Measurements from ENCODE around the gene MAPKAPK3.
A peak's percentile ranks its signal among the peaks of the same experiment; 100 is the strongest.
"Not testable (repeated sequence)": the region's sequence is repeated elsewhere in the genome, so short reads cannot be mapped to it uniquely, and the experiment has no call there.

Gene MAPKAPK3

DNA sequence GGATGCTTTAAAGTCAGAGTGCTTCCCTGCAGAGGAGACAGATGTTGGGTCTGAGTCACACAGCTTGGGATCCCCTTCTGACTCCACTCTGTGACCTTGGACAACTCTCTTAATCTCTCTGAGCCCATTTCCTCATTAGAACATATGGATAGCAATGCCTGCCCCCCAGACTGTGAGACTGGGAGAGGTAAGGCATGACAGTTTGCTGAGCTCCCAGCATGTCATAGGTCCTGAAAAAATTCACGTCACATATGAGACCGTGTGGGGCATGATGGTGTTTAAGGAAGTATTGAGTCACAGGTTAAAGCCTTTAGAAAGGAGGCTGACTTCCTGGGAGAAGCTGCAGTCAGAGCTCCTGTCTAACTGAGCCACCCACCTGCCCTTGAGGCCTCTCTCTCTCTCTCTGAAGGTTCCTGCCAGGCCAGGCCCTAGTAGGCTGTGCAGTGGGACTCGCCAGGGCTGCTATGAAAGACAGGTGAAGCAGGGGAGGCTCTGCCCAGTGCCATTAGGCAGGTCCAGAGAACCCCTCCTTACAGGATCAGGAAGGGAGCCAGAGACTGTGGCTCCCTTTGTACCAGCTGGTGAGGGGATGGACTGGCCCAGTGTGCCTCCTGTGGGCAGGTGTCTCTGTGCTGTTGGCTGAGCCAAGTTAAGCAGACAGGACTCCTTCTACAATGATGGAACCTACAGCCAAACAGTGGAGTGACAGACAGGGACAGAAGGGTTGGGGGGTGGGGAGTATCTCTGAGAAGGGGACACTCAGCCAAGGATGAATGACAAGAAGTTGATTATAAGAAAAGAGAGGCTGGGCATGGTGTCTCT, 38.3 kb downstream of the MAPKAPK3 start:
- no peak for FAIRE-seq
- DNase-seq (ENCODE audit: low spot score): no peak

- no peak for FAIRE-seq
These were observed 39.7 kb downstream of the MAPKAPK3 start for GRCh38 chr3:50656417-50657195.

GRCh38 chr3:50657407-50657806, 40.5 kb downstream of the MAPKAPK3 start:
- DNase-seq (ENCODE audit: low spot score): no peak
- FAIRE-seq: no peak

More at GRCh38 chr3:50656417-50657195, 39.7 kb downstream of the MAPKAPK3 start:
- no peak for DNase-seq (ENCODE audit: low spot score)

- peak; percentile 35 for FAIRE-seq
- no peak for DNase-seq (ENCODE audit: low spot score)
These were observed 40.9 kb downstream of the MAPKAPK3 start for GRCh38 chr3:50657816-50658215.

- FAIRE-seq (no peak), DNase-seq (ENCODE audit: low spot score) (no peak)
These were observed 41.5 kb downstream of the MAPKAPK3 start for GRCh38 chr3:50658416-50658815.

DNA sequence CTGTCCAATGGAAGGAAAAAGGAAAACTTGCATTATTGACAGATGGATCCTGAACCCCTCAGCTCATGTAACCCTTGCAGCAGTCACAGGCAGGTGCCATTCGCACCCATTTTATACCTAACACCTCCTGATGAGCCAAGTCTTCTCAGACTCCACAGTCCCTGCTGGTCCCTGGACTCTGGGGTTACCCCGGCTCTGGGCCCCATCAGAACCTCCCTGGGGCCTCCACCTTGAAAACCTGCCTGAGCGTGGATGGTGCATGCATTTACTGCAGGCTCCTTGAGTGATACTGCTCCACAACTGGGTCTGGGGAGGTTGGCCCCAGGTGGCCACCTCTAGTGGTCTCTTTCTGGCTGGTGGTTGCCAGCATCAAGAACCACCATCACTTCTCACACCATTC, 41.9 kb downstream of the MAPKAPK3 start:
- no peak for DNase-seq (ENCODE audit: low spot score)

DNA sequence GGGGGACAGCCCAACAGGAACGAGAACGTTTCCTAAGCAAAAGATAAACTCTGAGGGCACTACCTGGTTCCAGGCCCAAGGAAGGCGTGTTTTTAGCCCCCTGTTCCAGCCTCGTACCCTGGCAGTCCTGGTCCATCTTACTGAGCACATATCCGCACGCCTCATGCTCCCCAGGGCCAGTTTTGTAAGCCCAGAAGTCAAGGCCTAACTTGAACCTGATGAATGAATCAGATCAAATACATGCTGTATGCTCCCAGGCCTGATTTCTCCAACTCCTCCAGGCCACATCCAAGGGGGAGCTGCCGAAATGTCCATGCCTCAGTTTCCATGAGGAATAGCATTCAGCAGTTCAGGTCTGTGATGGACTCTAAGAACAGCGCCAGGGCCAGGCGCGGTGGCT, 43.4 kb downstream of the MAPKAPK3 start:
- DNase-seq (ENCODE audit: low spot score): no peak
- FAIRE-seq: no peak

More for the DNA sequence above, 41.9 kb downstream of the MAPKAPK3 start:
- FAIRE-seq: no peak

GRCh38 chr3:50661321-50661837, 44.4 kb downstream of the MAPKAPK3 start:
- no peak for DNase-seq (ENCODE audit: low spot score)
- FAIRE-seq: no peak

- no peak for FAIRE-seq
These were observed 45.5 kb downstream of the MAPKAPK3 start for GRCh38 chr3:50662408-50662807.

GRCh38 chr3:50665081-50665840, 48.3 kb downstream of the MAPKAPK3 start:
- DNase-seq (ENCODE audit: low spot score): no peak
- no peak for FAIRE-seq

More at GRCh38 chr3:50662408-50662807, 45.5 kb downstream of the MAPKAPK3 start:
- DNase-seq (ENCODE audit: low spot score): no peak

- FAIRE-seq; DNase-seq (ENCODE audit: low spot score): not testable (repeated sequence)
These were observed 48.8 kb downstream of the MAPKAPK3 start for GRCh38 chr3:50665841-50666115.

DNA sequence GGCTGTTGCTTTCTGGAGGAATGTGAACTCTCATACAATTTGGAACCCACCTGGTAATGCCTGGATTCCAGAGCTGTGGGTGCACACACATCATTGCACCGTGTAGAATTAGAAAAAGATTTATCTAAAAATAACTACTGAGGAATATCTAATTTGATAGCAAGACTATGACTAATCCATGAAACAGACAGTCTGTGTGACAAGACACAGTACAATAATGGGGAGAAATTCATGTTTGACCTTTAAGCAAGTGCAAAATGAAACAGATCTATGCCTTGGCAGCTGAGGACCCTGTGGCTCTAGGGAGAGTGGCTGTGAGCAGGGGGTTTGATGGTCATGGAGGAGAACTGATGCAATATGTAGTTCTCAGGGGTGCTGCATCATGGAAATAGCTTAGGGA, 49.9 kb downstream of the MAPKAPK3 start:
- DNase-seq (ENCODE audit: low spot score): no peak
- no peak for FAIRE-seq

- FAIRE-seq (peak; percentile 65), DNase-seq (ENCODE audit: low spot score) (peak; percentile 88)
These were observed 54.4 kb downstream of the MAPKAPK3 start for GRCh38 chr3:50671331-50671730.

DNA sequence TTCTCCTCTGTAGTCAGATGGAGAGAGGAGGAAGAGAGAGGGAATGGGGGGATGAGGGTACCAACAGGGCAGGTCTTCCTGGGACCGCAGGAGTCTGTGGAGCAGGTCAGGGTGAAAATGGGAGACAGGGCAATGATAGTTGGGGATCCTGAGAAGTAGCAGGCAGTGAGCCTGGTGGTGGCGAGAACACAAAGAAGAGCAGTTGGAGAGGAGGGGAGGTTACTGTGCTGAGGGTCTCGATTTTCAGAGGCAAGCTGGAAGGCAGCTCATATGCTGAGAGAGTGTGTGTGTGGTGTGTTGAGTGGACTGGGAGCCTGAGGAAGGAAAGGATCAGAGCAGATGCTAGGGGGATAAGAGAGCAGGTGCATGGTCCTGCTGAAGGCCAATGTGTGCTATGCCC, 55.7 kb downstream of the MAPKAPK3 start:
- FAIRE-seq (no peak), DNase-seq (ENCODE audit: low spot score) (no peak)

- DNase-seq (ENCODE audit: low spot score) (no peak), FAIRE-seq (no peak)
These were observed 57.0 kb downstream of the MAPKAPK3 start for GRCh38 chr3:50673931-50674330.

- DNase-seq (ENCODE audit: low spot score) (peak; percentile 61), FAIRE-seq (no peak)
These were observed 57.6 kb downstream of the MAPKAPK3 start, which contains the start of gene DOCK3 for GRCh38 chr3:50674349-50675178. TSS of gene DOCK3 (plus strand) at chr3:50674927. CDS start at chr3:50675264, 337 bp downstream.

DNA sequence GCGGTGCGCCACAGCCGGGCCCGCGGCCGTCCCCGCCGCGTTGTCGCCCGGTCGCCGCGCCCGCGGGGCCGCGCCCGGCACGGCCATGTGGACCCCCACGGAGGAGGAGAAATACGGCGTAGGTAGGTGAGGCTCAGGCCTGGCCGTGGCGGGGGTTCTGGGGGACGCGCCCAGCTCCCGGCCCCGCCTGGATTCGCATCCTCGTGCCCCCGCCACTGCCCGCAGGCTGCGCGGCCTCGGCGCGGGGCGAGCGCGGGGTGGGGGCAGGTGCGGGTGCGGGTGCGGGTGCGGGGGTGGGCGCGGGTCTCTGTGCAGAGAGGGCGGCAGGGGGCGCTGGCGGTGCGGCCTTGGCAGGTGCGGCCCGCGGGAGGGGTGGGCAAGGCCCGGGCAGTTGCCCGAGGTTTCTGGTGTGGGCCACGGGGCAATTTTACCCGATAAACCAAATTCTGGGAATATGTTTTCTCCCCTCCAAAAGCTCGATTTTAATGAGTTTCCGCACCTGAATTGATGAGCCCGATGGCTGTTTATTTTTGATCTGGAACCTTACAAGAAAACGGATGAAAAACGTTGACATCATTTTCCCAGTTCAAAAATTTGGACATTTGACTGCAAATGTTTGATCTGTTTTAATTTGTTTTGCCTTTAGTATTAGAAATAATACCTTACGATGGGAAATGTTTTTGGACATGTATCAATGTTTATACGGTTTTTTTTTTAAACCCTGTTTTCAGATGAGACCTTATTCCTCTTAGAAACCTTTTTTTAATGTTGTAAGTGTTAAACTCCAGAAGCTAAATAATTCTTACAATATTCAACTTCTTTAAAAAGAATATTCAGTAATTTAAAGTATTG, 58.5 kb downstream of the MAPKAPK3 start:
- no peak for FAIRE-seq
- peak; percentile 48 for DNase-seq (ENCODE audit: low spot score)

DNA sequence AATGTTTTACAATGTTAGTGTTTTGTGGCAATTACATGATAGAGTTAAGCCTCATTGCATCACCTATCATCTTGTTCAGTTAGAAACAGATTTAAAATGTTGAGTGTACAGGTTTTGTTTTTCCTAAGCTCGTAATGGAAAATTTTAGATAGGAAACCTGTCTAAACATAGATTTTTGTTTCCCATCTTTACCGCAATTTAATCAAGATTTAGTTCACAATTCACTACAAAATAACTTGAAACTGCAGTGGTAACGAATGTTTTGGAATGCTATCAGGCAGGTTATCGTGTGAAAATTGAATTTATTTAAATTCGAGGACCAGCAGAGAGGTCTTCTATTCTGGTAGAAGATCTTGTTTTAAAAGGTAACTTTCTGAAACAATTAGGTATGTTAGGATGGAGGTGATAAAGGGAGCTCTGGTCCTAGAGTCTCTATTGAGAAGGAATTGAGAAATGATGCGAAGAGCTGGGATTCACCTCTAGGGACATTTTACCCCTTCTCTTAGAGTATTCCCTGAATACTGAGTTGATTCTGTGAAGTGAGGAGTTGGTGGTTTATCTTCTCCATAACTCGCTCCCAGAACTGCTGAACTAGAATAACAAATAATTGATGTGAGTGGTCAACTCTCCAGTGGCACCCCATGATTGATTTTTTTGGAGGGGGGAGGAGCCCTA, 59.2 kb downstream of the MAPKAPK3 start:
- FAIRE-seq (no peak), DNase-seq (ENCODE audit: low spot score) (no peak)

DNA sequence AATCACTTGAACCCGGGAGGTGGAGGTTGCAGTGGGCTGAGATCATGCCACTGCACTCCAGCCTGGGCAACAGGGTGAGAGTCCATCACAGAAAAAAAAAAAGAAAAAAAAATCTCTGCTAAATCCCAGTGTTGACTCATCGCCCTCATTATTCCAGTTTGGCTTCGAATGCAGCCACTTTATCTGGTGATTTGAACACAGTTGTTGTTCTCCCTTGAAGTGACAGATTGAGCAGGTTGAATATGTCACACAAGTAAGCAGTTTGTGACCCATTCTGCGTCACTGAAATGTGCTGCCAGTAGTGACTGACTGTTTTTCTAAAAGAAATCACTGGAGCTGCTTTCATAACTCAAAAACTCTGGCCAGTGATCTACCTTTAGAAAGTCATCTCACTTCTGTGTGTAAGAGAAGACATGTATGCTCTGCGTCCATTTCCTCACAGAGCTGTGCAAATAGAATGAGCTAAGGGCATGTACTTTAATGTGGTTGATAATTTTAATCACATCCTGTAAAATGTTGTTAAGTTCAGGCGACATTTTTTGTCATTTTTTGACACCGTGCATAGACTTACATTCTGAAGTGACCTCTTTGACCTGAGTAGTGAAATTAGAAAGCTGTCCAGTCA, 70.3 kb downstream of the MAPKAPK3 start:
- DNase-seq (ENCODE audit: low spot score) (no peak), FAIRE-seq (no peak)
